Measurements from ENCODE around the gene ABCC8. TPM values are rescaled to one million over a fixed set of nuclear protein-coding genes. Genes with fewer than 3 reads are reported as not detected.

ABCC8 gene
- polyA plus RNA-seq, 3 donors, result 1.7 to 44.4 (median 2.4) TPM

GRCh38 chr11:17352950-17353820 is 123.5 kb downstream of the ABCC8 start:
- no peak overlapping the region for H3K27ac ChIP-seq (ENCODE audit: low read depth, low read length)
- WGBS, 3 donors, result 0 to 1% (median 1%) methylated on average over 63 to 69 of the region's 69 CpGs

DNA sequence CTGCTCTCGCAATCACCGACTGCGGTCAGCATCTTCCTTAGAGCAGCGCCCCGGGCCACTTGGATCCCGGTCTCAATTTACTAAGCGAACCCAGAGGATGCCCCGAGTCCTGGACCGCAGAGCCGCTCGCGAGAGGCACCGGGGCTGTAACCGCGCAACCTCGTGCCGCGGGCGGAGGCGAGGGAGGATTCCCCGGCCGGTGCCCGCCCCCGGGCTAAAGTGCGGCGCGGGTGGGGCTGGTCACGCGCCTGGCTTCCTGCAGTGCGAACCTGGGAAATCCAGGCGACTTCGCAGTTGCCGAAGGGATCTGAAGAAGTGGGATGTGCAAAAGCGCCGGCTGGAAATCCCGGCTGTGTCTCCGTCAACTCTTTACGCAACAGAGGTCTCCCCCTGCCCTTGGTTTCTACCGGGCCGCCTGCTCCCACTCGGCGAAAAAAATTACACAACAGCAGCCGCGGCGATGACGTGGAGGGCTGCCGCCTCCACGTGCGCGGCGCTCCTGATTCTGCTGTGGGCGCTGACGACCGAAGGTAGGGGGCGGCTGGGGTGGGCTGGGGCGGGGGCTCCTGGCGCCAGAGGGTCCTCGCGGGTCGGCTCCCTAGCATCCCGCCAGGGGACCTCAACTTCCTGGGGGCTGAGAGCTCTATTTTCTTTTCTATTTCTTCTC is 125.0 kb downstream of the ABCC8 start, which contains the start of gene NCR3LG1:
Gene NCR3LG1, plus strand, starts transcription at position 291 of the 667 bp plus-strand sequence. Its CDS starts 170 bp downstream, at position 461.
- WGBS, 3 donors, result 1 to 3% (median 1%) methylated on average over 61 of the region's 61 CpGs
- no peak within 1 kb of the TSS for H3K27ac ChIP-seq (ENCODE audit: low read depth, low read length)

DNA sequence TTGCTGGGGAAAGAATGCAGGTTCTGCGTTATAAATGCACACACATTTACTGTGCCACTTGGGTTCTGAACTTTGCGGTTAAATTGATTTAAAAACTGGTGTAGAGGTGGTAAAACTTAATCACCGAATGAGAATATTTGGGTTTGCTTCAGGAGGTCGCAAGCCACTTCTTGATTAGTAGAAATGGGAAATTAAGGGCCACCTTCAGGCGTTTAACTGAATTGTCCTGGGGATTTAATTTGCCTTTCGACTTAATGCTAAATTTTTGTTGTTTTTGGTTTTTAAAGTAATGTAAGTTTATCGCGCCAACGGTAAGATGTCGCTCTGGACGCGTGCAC is 125.5 kb downstream of the ABCC8 start:
- WGBS, 3 donors, result 22 to 24% (median 24%) methylated on average over 12 of the region's 12 CpGs
- H3K27ac ChIP-seq (ENCODE audit: low read depth, low read length), result no peak overlapping the region

GRCh38 chr11:17350455-17351171 is 126.0 kb downstream of the ABCC8 start:
- WGBS, 3 donors, result 94 to 97% (median 95%) methylated on average over 7 of the region's 7 CpGs
- H3K27ac ChIP-seq (ENCODE audit: low read depth, low read length), result no peak overlapping the region

DNA sequence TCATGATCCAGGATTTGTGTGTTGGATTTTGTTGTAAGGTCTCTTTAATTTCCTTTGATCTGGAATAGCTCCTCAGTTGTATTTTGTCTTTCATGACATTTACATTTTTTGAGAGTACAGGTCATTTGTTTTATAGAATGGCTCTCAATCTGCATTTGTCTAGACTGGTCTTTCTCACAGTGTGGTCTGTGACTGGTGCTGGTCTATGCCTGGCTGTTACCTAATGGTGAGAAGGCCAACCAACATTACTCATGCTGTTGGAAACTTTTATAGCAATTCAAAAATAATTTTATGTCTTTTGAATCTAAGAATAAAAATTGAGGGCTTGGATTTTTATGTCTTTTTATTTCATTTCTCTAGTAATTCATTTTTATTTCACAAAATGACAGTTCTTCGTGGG is 129.0 kb downstream of the ABCC8 start:
- H3K27ac ChIP-seq (ENCODE audit: low read depth, low read length), result no peak overlapping the region
- 88 to 94% (median 88%) methylated on average over 1 of the region's 1 CpG for WGBS, 3 donors

DNA sequence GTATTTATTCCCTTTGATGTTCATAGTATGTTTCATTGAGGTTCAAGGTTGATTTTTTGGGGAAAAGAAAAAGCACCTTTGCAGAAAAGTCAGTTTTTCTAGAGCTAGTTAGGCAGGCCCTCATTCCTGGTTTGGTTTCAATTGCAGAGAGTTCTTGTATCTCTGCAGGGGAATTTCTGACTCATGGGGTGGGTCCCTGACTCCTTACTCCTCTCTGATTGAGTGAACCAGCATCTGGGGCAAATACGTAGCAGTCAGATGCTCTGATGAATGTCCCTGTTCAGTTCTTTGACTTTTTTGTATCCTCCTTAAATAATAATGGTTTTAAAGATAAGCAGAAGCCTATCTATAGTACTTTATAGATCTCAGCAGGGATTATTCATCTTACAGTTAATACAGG is 132.7 kb downstream of the ABCC8 start:
- WGBS, 3 donors, result 66 to 91% (median 74%) methylated on average over 1 of the region's 1 CpG

DNA sequence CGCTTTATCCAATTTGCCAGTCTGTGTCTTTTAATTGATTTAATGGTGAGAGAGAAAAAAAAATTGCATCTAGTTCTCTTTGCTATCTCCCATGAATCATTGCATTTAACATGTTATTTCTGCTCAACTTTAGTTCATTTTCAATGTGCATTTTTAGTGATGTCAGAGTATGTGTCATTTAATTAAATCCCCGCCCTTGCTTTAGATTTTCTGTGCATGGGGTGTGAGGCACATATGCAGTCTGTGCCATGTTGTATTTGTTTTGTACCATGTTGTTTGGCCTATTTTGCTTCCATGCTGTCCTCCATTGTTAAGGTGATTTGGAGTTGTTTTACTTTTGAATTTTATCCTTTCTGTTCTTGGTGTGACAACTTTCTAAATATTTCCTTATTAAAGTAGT is 133.4 kb downstream of the ABCC8 start:
- WGBS, 3 donors, result 93 to 98% (median 96%) methylated on average over 2 of the region's 2 CpGs
- H3K27ac ChIP-seq (ENCODE audit: low read depth, low read length), result no peak overlapping the region

More for the DNA sequence above, 132.7 kb downstream of the ABCC8 start:
- no peak overlapping the region for H3K27ac ChIP-seq (ENCODE audit: low read depth, low read length)

Other genes with a start within 250 kb of the ABCC8 start
- 10 to 100 TPM; 34.7 to 88.2 (median 69.5) TPM for gene NUCB2, start 200.1 kb downstream of the ABCC8 start, polyA plus RNA-seq
- 1 to 10 TPM in 1 of 3 donors, under 1 TPM in 2; 0.43 to 1.5 (median 0.45) TPM for gene NCR3LG1, start 125.0 kb downstream of the ABCC8 start, polyA plus RNA-seq
- 10 to 100 TPM in 1 of 3 donors, 1 to 10 TPM in 2; 1.5 to 12.3 (median 1.7) TPM for gene KCNJ11, start 88.2 kb downstream of the ABCC8 start, polyA plus RNA-seq
- gene USH1C, start 67.6 kb upstream of the ABCC8 start, polyA plus RNA-seq, result 1 to 10 TPM in 2 of 3 donors, under 1 TPM in 1; 0.67 to 1.8 (median 1.4) TPM
- gene OTOG, start 70.4 kb upstream of the ABCC8 start, polyA plus RNA-seq, result not detected
- gene MYOD1, start 242.7 kb upstream of the ABCC8 start, polyA plus RNA-seq, result not detected